WERI-Rb-1 (cell line): ENCODE results near the gene FXYD4.
A peak's percentile ranks its signal among the peaks of the same experiment; 100 is the strongest.

Source experiments
- DNase-seq: peaks from one replicate; pipeline ENCODE4 v3.0.0-alpha.2; 2020
- H3K27ac ChIP-seq: fragments of 250-450 bp; sonication (Bioruptor Pico); 2 replicates; pipeline ENCODE4 v1.5.1; 2020; ENCODE audit warnings: mild to moderate bottlenecking, moderate library complexity
- H3K27me3 ChIP-seq: fragments of 250-450 bp; sonication (Bioruptor Pico); 2 replicates; pipeline ENCODE4 v1.5.1; 2021; ENCODE audit warnings: mild to moderate bottlenecking, low read depth, moderate library complexity; ENCODE audit not compliant: insufficient read depth, severe bottlenecking
- H3K36me3 ChIP-seq: fragments of 250-450 bp; sonication (Bioruptor Pico); 2 replicates; pipeline ENCODE4 v1.5.1; 2020; ENCODE audit warnings: mild to moderate bottlenecking, moderate library complexity
- H3K4me3 ChIP-seq: 2 replicates; pipeline ENCODE4 v1.5.1; 2011; ENCODE audit warnings: low read depth, mild to moderate bottlenecking, control low read depth, low read length
- H3K9me3 ChIP-seq: fragments of 250-450 bp; sonication (Bioruptor Pico); 2 replicates; pipeline ENCODE4 v1.5.1; 2021; ENCODE audit warnings: mild to moderate bottlenecking, moderate library complexity; ENCODE audit not compliant: severe bottlenecking
- TF ChIP-seq, protein P1 (sequence below): IDR thresholded peaks from 2 replicates; pipeline ENCODE4 v1.5.1; 2011; ENCODE audit warnings: low read depth, mild to moderate bottlenecking, control low read depth, inconsistent platforms, low read length

FXYD4 gene

DNA sequence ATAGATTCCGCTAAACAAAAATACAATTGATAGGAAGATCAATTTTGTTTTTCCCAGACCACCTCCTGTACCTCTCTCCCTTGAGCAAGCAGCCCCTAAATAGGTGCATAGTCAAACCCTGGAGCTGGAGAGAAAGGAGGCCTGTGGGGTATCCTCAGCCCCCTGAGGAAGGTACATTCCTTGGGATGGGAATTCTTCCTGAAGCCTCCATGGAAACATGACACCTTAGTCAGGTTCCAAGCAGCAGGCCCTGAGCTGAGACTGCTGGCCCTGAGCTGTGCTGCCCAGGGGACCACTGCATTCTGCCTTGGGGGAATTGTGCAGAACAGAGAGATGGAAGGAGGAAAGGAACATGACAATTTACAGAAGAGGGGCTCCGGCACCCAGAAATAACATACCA, 30.2 kb downstream of the FXYD4 start:
- Histone ChIP-seq H3K27me3 (no peaks in the 10 kb centered on the region), H3K36me3 (peaks cover 53% of the 10 kb centered on the region), H3K9me3 (no peaks in the 10 kb centered on the region), H3K4me3 (no peak overlapping the region), H3K27ac (no peak overlapping the region)
- TF ChIP-seq, protein P1, sequence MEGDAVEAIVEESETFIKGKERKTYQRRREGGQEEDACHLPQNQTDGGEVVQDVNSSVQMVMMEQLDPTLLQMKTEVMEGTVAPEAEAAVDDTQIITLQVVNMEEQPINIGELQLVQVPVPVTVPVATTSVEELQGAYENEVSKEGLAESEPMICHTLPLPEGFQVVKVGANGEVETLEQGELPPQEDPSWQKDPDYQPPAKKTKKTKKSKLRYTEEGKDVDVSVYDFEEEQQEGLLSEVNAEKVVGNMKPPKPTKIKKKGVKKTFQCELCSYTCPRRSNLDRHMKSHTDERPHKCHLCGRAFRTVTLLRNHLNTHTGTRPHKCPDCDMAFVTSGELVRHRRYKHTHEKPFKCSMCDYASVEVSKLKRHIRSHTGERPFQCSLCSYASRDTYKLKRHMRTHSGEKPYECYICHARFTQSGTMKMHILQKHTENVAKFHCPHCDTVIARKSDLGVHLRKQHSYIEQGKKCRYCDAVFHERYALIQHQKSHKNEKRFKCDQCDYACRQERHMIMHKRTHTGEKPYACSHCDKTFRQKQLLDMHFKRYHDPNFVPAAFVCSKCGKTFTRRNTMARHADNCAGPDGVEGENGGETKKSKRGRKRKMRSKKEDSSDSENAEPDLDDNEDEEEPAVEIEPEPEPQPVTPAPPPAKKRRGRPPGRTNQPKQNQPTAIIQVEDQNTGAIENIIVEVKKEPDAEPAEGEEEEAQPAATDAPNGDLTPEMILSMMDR, result no peak
- no peak for DNase-seq

DNA sequence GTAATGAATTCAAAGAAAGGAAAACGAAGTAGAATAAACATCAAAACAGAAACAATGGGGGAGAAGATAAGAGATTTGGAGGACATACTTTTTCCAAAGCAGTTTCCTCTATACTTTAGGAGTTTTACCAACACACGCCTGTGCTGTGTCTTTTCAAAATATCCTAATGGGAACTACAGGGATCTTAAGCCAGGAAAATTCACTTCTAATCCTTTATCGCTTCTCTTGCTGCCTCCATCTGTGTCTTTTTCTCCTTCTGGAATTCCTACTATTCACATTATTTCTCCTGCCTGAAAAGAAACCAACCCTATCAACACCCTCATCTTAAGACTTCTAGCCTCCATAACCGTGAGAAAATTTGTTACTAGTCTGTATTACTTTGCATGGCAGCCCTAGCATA, 30.7 kb downstream of the FXYD4 start:
- Histone ChIP-seq H3K36me3 (peaks cover 53% of the 10 kb centered on the region), H3K4me3 (no peak overlapping the region), H3K27me3 (no peaks in the 10 kb centered on the region), H3K9me3 (no peaks in the 10 kb centered on the region), H3K27ac (no peak overlapping the region)
- TF ChIP-seq, protein P1, result no peak
- no peak for DNase-seq

DNA sequence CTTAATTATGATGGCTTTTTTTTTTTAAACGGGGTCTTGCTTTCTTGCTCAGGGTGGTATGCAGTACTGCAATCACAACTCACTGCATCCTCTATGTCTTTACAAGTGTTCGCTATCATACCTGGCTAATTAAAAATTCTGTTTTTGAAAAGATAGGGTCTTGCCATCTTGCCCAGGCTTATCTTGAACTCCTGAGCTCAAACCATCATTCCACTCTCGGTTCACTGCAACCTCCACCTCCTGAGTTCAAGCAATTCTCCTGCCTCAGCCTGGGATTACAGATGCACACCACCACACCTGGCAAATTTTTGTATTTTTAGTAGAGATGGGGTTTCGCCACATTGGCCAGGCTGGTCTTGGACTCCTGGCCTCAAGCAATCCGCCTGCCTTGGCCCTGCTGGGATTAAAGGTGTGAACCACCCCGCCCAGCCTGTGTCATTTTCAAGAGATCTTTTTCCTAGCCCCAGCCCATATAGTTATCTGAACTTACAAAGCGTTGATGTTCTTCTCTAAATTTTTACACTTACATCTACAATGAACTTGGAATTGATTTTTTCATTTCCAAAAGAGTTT, 31.5 kb downstream of the FXYD4 start:
- Histone ChIP-seq H3K9me3 (no peaks in the 10 kb centered on the region), H3K27me3 (no peaks in the 10 kb centered on the region), H3K36me3 (peaks cover 57% of the 10 kb centered on the region), H3K4me3 (no peak overlapping the region), H3K27ac (no peak overlapping the region)
- TF ChIP-seq, protein P1, result no peak
- no peak for DNase-seq

DNA sequence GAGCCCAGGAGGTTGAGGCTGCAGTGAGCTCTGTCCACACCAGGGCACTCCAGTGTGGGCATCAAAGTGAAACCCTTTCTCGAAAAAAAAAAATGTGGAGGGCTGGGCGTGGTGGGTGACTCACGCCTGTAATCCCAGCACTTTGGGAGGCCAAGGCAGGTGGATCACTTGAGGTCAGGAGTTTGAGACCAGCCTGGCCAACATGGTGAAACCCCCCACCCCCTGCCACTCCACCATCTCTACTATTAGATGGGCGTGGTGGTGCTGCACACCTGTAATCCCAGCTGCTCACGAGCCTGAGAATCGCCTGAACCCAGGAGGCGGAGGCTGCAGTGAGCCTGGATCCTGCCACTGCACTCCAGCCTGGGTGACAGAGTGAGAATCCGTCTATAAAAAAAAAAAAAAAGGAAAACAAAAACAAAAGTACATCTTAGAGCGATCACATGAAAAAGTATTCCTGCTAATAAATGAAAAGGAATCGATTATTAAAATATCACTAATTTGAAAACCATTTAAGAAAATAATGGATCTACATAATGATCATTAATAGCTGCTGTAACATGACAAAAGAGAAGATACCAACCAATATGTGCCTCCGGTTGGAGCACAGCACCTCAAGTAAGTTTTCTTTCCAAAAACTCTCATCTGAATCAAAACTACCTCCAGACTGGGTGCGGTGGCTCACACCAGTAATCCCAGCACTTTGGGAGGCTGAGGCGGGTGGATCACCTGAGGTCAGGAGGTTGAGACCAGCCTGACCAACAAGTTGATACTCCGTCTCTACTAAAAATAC, 32.7 kb downstream of the FXYD4 start:
- no peaks in the 10 kb centered on the region for H3K27me3 ChIP-seq
- no peak overlapping the region for H3K4me3 ChIP-seq
- TF ChIP-seq, protein P1, result no peak
- no peaks in the 10 kb centered on the region for H3K9me3 ChIP-seq
- H3K36me3 ChIP-seq, result peaks cover 54% of the 10 kb centered on the region
- DNase-seq, result no peak
- H3K27ac ChIP-seq, result no peak overlapping the region

DNA sequence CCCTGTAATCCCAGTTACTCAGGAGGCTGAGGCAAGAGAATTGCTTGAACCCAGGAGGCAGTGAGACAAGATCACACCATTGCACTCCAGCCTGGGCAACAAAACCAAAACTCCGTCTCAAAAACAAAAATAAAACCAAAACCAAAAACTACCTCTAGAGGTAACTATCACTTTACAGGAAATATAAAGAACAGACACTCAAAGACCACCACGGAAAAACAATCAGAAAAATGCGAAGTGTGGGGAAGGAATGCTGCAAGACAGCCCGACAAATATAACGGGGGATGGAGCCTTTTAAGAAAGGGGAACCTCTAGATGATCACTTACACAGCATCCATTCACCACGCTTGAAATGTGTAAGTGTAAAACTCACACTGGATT, 33.3 kb downstream of the FXYD4 start:
- TF ChIP-seq, protein P1, result no peak
- Histone ChIP-seq H3K4me3 (no peak overlapping the region; the same call in 1 of the 2 replicates), H3K36me3 (peaks cover 48% of the 10 kb centered on the region), H3K27ac (no peak overlapping the region), H3K9me3 (peaks cover 4% of the 10 kb centered on the region), H3K27me3 (no peaks in the 10 kb centered on the region)
- DNase-seq, result no peak

DNA sequence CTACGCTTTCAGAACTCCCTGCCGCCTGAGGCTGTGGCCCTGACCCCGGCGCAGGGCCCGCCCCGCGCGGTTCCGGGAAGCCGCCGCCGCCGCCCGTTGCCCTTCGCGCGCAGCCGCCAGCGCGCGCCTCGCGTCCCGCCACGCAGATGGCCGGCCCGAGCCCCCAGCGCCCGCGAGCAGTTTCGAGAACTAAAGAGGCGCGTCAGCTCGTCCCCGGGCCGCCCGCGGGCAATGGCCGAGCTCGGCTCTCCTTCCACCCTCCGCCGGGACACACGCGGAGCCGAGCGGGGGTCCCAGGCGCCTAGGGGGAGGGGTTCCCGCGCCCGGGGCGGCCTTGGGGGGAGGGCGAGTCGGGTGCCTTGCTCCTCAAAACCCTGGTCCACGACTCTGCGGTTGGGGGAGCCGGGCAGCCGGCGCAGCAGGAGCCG, 35.7 kb downstream of the FXYD4 start:
- Histone ChIP-seq H3K4me3 (peak overlapping the region; percentile 88), H3K27ac (peak overlapping the region; percentile 95), H3K27me3 (no peaks in the 10 kb centered on the region), H3K9me3 (peaks cover 5% of the 10 kb centered on the region), H3K36me3 (peaks cover 40% of the 10 kb centered on the region)
- TF ChIP-seq, protein P1, result no peak
- DNase-seq, result peak; percentile 32
